GM13977 (cell line): ENCODE results near the gene POF1B.

Experiments
- DNase-seq: peaks from one replicate; pipeline ENCODE4 v3.0.0; 2012; ENCODE audit warnings: low spot score
- in situ Hi-C: fragments of 300-500 bp; cut with MboI; formaldehyde crosslinking; loops from one replicate; pipeline ENCODE4 v1.12.0; 2022; ENCODE audit warnings: low sequenced_read_pairs, low pct_unique_long_range_greater_than_20kb, mixed read lengths, inconsistent platforms; ENCODE audit not compliant: unreplicated experiment
- TF ChIP-seq, protein P1 (sequence below): IDR thresholded peaks from 2 replicates; pipeline ENCODE4 v1.5.1; 2012; ENCODE audit warnings: mild to moderate bottlenecking, control low read depth; ENCODE audit not compliant: insufficient read depth; ENCODE audit errors: extremely low read depth, missing control alignments

The POF1B gene

DNA sequence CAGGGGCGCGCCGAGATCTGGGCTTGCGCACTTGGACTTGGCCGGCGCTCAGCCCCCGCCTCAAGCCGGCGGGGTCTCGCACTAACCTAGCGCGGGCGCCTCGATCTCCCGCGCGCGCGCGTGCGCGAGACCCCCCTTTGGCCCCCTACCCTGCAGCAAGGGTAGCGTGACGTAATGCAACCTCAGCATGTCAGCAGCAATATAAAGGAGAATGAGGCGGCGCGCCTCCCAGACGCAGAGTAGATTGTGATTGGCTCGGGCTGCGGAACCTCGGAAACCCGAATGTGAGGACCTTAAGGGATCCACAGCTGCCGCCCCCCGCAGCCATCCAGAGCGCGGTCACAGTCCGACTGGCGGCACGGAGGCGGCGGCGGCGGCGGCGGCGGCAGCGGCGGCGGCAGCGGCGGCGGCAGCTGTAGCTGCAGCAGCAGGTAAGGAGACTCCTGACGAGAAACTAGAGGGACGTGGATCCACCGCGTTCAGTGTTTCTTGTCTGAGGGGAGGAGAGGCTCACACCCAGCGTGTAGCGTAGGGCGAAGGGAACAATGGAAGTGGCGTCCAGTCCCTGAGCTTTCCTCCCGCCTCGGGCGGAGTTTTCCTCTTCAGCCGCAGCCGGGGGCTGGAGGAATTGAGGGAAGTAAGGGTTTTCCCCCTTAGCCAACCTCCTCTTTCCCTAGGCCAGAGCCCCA, 135.6 kb downstream of the POF1B start, which contains the start of the genes SATL1 and ZNF711:
TSS of gene SATL1 (minus strand) at position 19 of the 689 bp plus-strand sequence. CDS start 134,811 bp downstream, outside the sequence.
TSS of gene ZNF711 (plus strand) at position 231 of the 689 bp plus-strand sequence. CDS start 3,582 bp downstream, outside the sequence.
- TF ChIP-seq, protein P1, sequence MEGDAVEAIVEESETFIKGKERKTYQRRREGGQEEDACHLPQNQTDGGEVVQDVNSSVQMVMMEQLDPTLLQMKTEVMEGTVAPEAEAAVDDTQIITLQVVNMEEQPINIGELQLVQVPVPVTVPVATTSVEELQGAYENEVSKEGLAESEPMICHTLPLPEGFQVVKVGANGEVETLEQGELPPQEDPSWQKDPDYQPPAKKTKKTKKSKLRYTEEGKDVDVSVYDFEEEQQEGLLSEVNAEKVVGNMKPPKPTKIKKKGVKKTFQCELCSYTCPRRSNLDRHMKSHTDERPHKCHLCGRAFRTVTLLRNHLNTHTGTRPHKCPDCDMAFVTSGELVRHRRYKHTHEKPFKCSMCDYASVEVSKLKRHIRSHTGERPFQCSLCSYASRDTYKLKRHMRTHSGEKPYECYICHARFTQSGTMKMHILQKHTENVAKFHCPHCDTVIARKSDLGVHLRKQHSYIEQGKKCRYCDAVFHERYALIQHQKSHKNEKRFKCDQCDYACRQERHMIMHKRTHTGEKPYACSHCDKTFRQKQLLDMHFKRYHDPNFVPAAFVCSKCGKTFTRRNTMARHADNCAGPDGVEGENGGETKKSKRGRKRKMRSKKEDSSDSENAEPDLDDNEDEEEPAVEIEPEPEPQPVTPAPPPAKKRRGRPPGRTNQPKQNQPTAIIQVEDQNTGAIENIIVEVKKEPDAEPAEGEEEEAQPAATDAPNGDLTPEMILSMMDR, result no peak
- in situ Hi-C loops, result no loop called here
- peak; percentile 56 for DNase-seq

- TF ChIP-seq, protein P1, result no peak
- DNase-seq, result peak; percentile 22
- in situ Hi-C loops, result no loop called here
Observed at GRCh38 chrX:85243155-85243554, 136.3 kb downstream of the POF1B start.
